H1 (cell line): ENCODE measurements around the gene CNGB1. TPM values are rescaled to one million over a fixed set of nuclear protein-coding genes. Genes with fewer than 3 reads are reported as not detected.

Experiments used
- BCL11A ChIP-seq, 2 experiments: IDR thresholded peaks; one replicate each; pipeline ENCODE4 v1.6.1; 2011; ENCODE audit warnings: low read depth in 2 of 2, low read length in 2 of 2, mild to moderate bottlenecking in 2 of 2
- CBX8 ChIP-seq: fragments of 300-800, 300-1000 bp; sonication (generic); IDR thresholded peaks from 2 replicates; pipeline ENCODE4 v1.7.1; 2016; ENCODE audit warnings: low read depth, low read length, borderline replicate concordance
- CEBPB ChIP-seq: IDR thresholded peaks from 2 replicates; pipeline ENCODE4 v1.6.1; 2012; ENCODE audit warnings: low read depth, low read length
- GTF2F1 ChIP-seq: IDR thresholded peaks from 2 replicates; pipeline ENCODE4 v1.6.1; 2012; ENCODE audit warnings: low read depth, low read length, improper control_type of control experiment, borderline replicate concordance
- HDAC2 ChIP-seq, 2 experiments: fragments of 300-600 bp in 1 of 2; sonication (generic) in 1 of 2; IDR thresholded peaks; 2 replicates each; pipeline ENCODE4 v1.6.1; 2011 to 2012; ENCODE audit warnings: low read depth in 2 of 2, low read length in 2 of 2, mild to moderate bottlenecking in 2 of 2, moderate library complexity in 2 of 2, borderline replicate concordance in 1 of 2, inconsistent platforms in 1 of 2
- JUN ChIP-seq: IDR thresholded peaks from 2 replicates; pipeline ENCODE4 v1.6.1; 2011; ENCODE audit warnings: low read depth, mild to moderate bottlenecking, improper control_type of control experiment, low read length
- POLR2A ChIP-seq, 2 experiments: IDR thresholded peaks; 1 replicate in 1 of 2; 2 replicates in 1 of 2; pipeline ENCODE4 v1.6.1; 2011; ENCODE audit warnings: low read depth in 2 of 2, low read length in 2 of 2, mild to moderate bottlenecking in 2 of 2; ENCODE audit errors: control extremely low read depth in 1 of 2
- RXRA ChIP-seq: IDR thresholded peaks from 2 replicates; pipeline ENCODE4 v1.6.1; 2011; ENCODE audit warnings: low read depth, mild to moderate bottlenecking, low read length, moderate library complexity; ENCODE audit not compliant: insufficient read depth
- SAP30 ChIP-seq: fragments of 300-600 bp; sonication (generic); IDR thresholded peaks from 2 replicates; pipeline ENCODE4 v1.7.1; 2012; ENCODE audit warnings: low read length, moderate library complexity, mild to moderate bottlenecking, inconsistent platforms; ENCODE audit not compliant: insufficient read depth, insufficient replicate concordance
- SIN3A ChIP-seq, 2 experiments: IDR thresholded peaks in 1 of 2; conservative IDR thresholded peaks in 1 of 2; 2 replicates each; pipeline ENCODE4 v1.6.1; 2011 to 2012; ENCODE audit warnings: low read length in 2 of 2, improper control_type of control experiment in 1 of 2, low read depth in 1 of 2, mild to moderate bottlenecking in 1 of 2
- SIRT6 ChIP-seq: IDR thresholded peaks from one replicate; pipeline ENCODE4 v1.7.1; 2012; ENCODE audit warnings: low read length, inconsistent platforms
- SUZ12 ChIP-seq: fragments of 200-600 bp; sonication (generic); IDR thresholded peaks from 2 replicates; pipeline ENCODE4 v1.6.1; 2012; ENCODE audit warnings: mild to moderate bottlenecking, inconsistent platforms, low read length, moderate library complexity, mixed read lengths
- TCF12 ChIP-seq: IDR thresholded peaks from 2 replicates; pipeline ENCODE4 v1.6.1; 2011; ENCODE audit warnings: low read depth, mild to moderate bottlenecking, low read length
- YY1 ChIP-seq: IDR thresholded peaks from 2 replicates; pipeline ENCODE4 v1.6.1; 2011; ENCODE audit warnings: low read depth, mild to moderate bottlenecking, low read length
- polyA plus RNA-seq, 7 experiments: library from polyadenylated mRNA; depleted of rRNA in 3 of 7; stranded (reverse) in 5 of 7; unstranded in 2 of 7; fragments of >200 nt in 5 of 7; fragments of 200-250 nt in 2 of 7; gene quantifications; 1 replicate in 5 of 7; 2 replicates in 1 of 7; 4 replicates in 1 of 7; pipeline versions ENCODE4 v1.2.1 to v1.2.3, GENCODE V29; 2011 to 2013; ENCODE audit warnings: missing spikeins in 2 of 7, mixed read lengths in 2 of 7
- total RNA-seq: library from RNA; stranded (reverse); fragmentation: NEBNext Ultra II Directional; extraction: Animal tissue kit (Norgen Biotek cat#: 25700); gene quantifications from 2 replicates; pipeline ENCODE4 v1.2.1, GENCODE V29; 2021

CNGB1 gene
- total and polyA plus RNA-seq, 2 of the 8 experiments (the other 6 are each of a cell fraction or from before 2014, with no cell fraction given), result not detected

- no peak for TF ChIP-seq CEBPB
- TF ChIP-seq SAP30, result no peak
- TF ChIP-seq YY1, result no peak
- no peak for TF ChIP-seq CBX8
- TF ChIP-seq HDAC2 (IDR thresholded peaks at IDR 0.05; ENCODE audit: borderline replicate concordance in 1 of 2, low read depth in 2 of 2, low read length in 2 of 2), result 0 out of 4 replicates have a peak, but pooled peaks have one; percentile 52 to 61
- TF ChIP-seq RXRA, result no peak
- TF ChIP-seq TCF12, result no peak
- TF ChIP-seq POLR2A (IDR thresholded peaks at IDR 0.05; ENCODE audit: control extremely low read depth in 1 of 2, low read depth in 2 of 2, low read length in 2 of 2), result no peak
- no peak; a peak in 1 of 4 replicates for TF ChIP-seq SIN3A (conservative IDR thresholded peaks at IDR 0.05 in 1 of 2, IDR thresholded peaks at IDR 0.05 in 1 of 2; ENCODE audit: low read depth in 1 of 2, low read length in 2 of 2)
- TF ChIP-seq GTF2F1, result no peak
- TF ChIP-seq SUZ12, result peak; percentile 32; the same call in 1 of the 2 replicates
- TF ChIP-seq SIRT6, result no peak
- TF ChIP-seq BCL11A (IDR thresholded peaks at IDR 0.05; ENCODE audit: low read depth in 2 of 2, low read length in 2 of 2), result no peak
- TF ChIP-seq JUN, result no peak
Observed at GRCh38 chr16:57984443-57985203, 13.7 kb upstream of the CNGB1 start (continued).
